WTC11 (cell line): ENCODE data around the gene TMEM252. TPM values are rescaled to one million over a fixed set of nuclear protein-coding genes. Genes with fewer than 3 reads are reported as not detected.

Experiments
- ATAC-seq: fragments of 200-7000 bp; cut with Tn5 transposase; 2 replicates; pipeline ENCODE4 v1.10.0; 2021; ENCODE audit warnings: mild to moderate bottlenecking, moderate library complexity
- CTCF ChIA-PET: fragments of 300-600 bp; sonication (Branson Sonifier 250); formaldehyde crosslinking; loops from one replicate; lab custom pipeline; 2021; ENCODE audit warnings: antibody characterized with exemption; lab: Charles Lee
- POLR2A ChIA-PET: fragments of 350-600 bp; sonication (Branson Sonifier 250); formaldehyde crosslinking; loops from one replicate; lab custom pipeline; 2021; ENCODE audit warnings: antibody characterized with exemption; lab: Charles Lee
- DNase-seq: peaks from one replicate; pipeline ENCODE4 v3.0.0; 2021; ENCODE audit warnings: low spot score
- H3K27ac Mint-ChIP-seq: 2 replicates; pipeline ENCODE4 v1.8.0; 2021; ENCODE audit warnings: mixed read lengths
- H3K27me3 Mint-ChIP-seq: 2 replicates; pipeline ENCODE4 v1.8.0; 2021; ENCODE audit warnings: low read depth, mild to moderate bottlenecking, moderate library complexity, mixed read lengths
- H3K36me3 Mint-ChIP-seq: 2 replicates; pipeline ENCODE4 v1.8.0; 2021; ENCODE audit warnings: mixed read lengths
- H3K4me1 Mint-ChIP-seq: 2 replicates; pipeline ENCODE4 v1.8.0; 2022; ENCODE audit warnings: mixed read lengths
- H3K4me3 Mint-ChIP-seq: 2 replicates; pipeline ENCODE4 v1.8.0; 2021; ENCODE audit warnings: mild to moderate bottlenecking, moderate library complexity, mixed read lengths
- H3K9me3 Mint-ChIP-seq: 2 replicates; pipeline ENCODE4 v1.8.0; 2021; ENCODE audit warnings: mixed read lengths
- CBFB ChIP-seq: sonication (generic); formaldehyde crosslinking; IDR thresholded peaks from 2 replicates; pipeline ENCODE4 v1.8.1; 2022; ENCODE audit warnings: mild to moderate bottlenecking, low read depth, missing genetic modification reagents
- EMX1 ChIP-seq: fragments of 250-450 bp; sonication (Bioruptor Pico); IDR thresholded peaks from 2 replicates; pipeline ENCODE4 v1.8.0; 2021; ENCODE audit warnings: mild to moderate bottlenecking
- ETV6 ChIP-seq: sonication (generic); formaldehyde crosslinking; IDR thresholded peaks from 2 replicates; pipeline ENCODE4 v1.8.1; 2022; ENCODE audit warnings: mild to moderate bottlenecking, missing genetic modification reagents
- FOXJ3 ChIP-seq: sonication (generic); formaldehyde crosslinking; IDR thresholded peaks from 2 replicates; pipeline ENCODE4 v1.9.0; 2021; ENCODE audit warnings: missing genetic modification reagents, mild to moderate bottlenecking, borderline replicate concordance
- MXD4 ChIP-seq: fragments of 250-450 bp; sonication (Bioruptor Pico); IDR thresholded peaks from 2 replicates; pipeline ENCODE4 v1.8.0; 2021; ENCODE audit warnings: mild to moderate bottlenecking, moderate library complexity, borderline replicate concordance
- NFYB ChIP-seq: sonication (generic); formaldehyde crosslinking; conservative IDR thresholded peaks from 2 replicates; pipeline ENCODE4 v1.8.0; 2022; ENCODE audit warnings: low read depth, missing genetic modification reagents
- NR2C2 ChIP-seq: sonication (generic); formaldehyde crosslinking; IDR thresholded peaks from 2 replicates; pipeline ENCODE4 v1.8.0; 2022; ENCODE audit warnings: mild to moderate bottlenecking, missing genetic modification reagents
- PRRX2 ChIP-seq: fragments of 250-450 bp; sonication (Bioruptor Pico); IDR thresholded peaks from 2 replicates; pipeline ENCODE4 v1.8.0; 2021; ENCODE audit warnings: mild to moderate bottlenecking
- RELA ChIP-seq: sonication (generic); formaldehyde crosslinking; IDR thresholded peaks from 2 replicates; pipeline ENCODE4 v1.8.1; 2022; ENCODE audit warnings: missing genetic modification reagents, mild to moderate bottlenecking, borderline replicate concordance
- SMAD3 ChIP-seq: sonication (generic); formaldehyde crosslinking; IDR thresholded peaks from 2 replicates; pipeline ENCODE4 v1.8.0; 2022; ENCODE audit warnings: missing genetic modification reagents, mild to moderate bottlenecking, borderline replicate concordance
- TEAD4 ChIP-seq: sonication (generic); formaldehyde crosslinking; IDR thresholded peaks from 2 replicates; pipeline ENCODE4 v1.8.0; 2022; ENCODE audit warnings: mild to moderate bottlenecking, missing genetic modification reagents
- total RNA-seq: library from RNA; stranded (reverse); gene quantifications from 3 replicates; pipeline ENCODE4 v1.2.3, GENCODE V29; 2021
- TF ChIP-seq, protein P1 (sequence below): sonication (generic); formaldehyde crosslinking; IDR thresholded peaks from 2 replicates; pipeline ENCODE4 v1.8.0; 2022; ENCODE audit warnings: missing genetic modification reagents
- TF ChIP-seq, protein P2 (sequence below): sonication (generic); formaldehyde crosslinking; IDR thresholded peaks from 2 replicates; pipeline ENCODE4 v1.8.1; 2023; ENCODE audit warnings: mild to moderate bottlenecking, missing genetic modification reagents
- TF ChIP-seq, protein P3 (sequence below): sonication (generic); formaldehyde crosslinking; IDR thresholded peaks from 2 replicates; pipeline ENCODE4 v1.8.0; 2022; ENCODE audit warnings: mild to moderate bottlenecking, missing genetic modification reagents
- TF ChIP-seq, protein P4 (sequence below): fragments of 250-450 bp; sonication (Bioruptor Pico); conservative IDR thresholded peaks from 2 replicates; pipeline ENCODE4 v1.9.0; 2021; ENCODE audit warnings: mild to moderate bottlenecking
- TF ChIP-seq, protein P5 (sequence below): sonication (generic); formaldehyde crosslinking; IDR thresholded peaks from 2 replicates; pipeline ENCODE4 v1.8.1; 2022; ENCODE audit warnings: low read depth, mild to moderate bottlenecking, moderate library complexity, missing genetic modification reagents, borderline replicate concordance
- TF ChIP-seq, protein P6 (sequence below): fragments of 250-450 bp; sonication (Bioruptor Pico); IDR thresholded peaks from 2 replicates; pipeline ENCODE4 v2.1.2; 2022; ENCODE audit warnings: mild to moderate bottlenecking, moderate library complexity
- TF ChIP-seq, protein P7 (sequence below): fragments of 250-450 bp; sonication (Bioruptor Pico); IDR thresholded peaks from 2 replicates; pipeline ENCODE4 v1.9.0; 2021; ENCODE audit warnings: mild to moderate bottlenecking

TMEM252 gene
- total RNA-seq, 1 experiment from 2014 or later, result not detected

DNA sequence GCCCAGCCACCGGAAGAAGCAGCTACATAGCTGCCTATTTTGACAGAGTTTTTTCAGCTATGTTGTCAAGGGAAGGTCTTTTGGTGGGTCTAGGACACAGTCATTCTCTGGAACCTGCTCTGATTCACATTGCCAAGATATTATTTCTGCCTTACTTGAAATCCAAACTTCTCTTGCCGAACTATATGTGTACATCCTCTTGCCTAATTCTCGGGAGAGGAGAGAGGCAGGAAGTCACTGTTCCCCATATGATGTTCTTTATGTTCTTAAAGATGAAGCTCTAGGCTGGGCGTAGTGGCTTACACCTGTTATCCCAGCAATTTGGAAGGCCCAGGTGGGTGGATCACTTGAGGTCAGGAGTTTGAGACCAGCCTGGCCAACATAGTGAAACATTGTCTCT, 8.6 kb downstream of the TMEM252 start:
- no peaks in the 10 kb centered on the region for H3K36me3 Mint-ChIP-seq
- no peak overlapping the region for H3K27ac Mint-ChIP-seq
- ATAC-seq, result no peak
- H3K4me3 Mint-ChIP-seq, result no peak overlapping the region
- POLR2A ChIA-PET, result no interaction called here
- CTCF ChIA-PET, result interaction anchor here (1.0 kb wide), 1 partner anchor 115 kb away, joined by 4 read pairs; no protein-coding TSS in a partner anchor
- TF ChIP-seq RELA (no peak), NFYB (CRISPR knock-in tag) (no peak), NR2C2 (no peak), SMAD3 (CRISPR knock-in tag) (no peak), EMX1 (CRISPR knock-in tag) (no peak), ETV6 (CRISPR knock-in tag) (no peak), CBFB (CRISPR knock-in tag) (no peak), MXD4 (CRISPR knock-in tag) (no peak), TEAD4 (CRISPR knock-in tag) (no peak), FOXJ3 (CRISPR knock-in tag) (no peak), PRRX2 (no peak)
- TF ChIP-seq, protein P1, sequence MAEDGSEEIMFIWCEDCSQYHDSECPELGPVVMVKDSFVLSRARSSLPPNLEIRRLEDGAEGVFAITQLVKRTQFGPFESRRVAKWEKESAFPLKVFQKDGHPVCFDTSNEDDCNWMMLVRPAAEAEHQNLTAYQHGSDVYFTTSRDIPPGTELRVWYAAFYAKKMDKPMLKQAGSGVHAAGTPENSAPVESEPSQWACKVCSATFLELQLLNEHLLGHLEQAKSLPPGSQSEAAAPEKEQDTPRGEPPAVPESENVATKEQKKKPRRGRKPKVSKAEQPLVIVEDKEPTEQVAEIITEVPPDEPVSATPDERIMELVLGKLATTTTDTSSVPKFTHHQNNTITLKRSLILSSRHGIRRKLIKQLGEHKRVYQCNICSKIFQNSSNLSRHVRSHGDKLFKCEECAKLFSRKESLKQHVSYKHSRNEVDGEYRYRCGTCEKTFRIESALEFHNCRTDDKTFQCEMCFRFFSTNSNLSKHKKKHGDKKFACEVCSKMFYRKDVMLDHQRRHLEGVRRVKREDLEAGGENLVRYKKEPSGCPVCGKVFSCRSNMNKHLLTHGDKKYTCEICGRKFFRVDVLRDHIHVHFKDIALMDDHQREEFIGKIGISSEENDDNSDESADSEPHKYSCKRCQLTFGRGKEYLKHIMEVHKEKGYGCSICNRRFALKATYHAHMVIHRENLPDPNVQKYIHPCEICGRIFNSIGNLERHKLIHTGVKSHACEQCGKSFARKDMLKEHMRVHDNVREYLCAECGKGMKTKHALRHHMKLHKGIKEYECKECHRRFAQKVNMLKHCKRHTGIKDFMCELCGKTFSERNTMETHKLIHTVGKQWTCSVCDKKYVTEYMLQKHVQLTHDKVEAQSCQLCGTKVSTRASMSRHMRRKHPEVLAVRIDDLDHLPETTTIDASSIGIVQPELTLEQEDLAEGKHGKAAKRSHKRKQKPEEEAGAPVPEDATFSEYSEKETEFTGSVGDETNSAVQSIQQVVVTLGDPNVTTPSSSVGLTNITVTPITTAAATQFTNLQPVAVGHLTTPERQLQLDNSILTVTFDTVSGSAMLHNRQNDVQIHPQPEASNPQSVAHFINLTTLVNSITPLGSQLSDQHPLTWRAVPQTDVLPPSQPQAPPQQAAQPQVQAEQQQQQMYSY (CRISPR knock-in tag), result no peak
- TF ChIP-seq, protein P2, sequence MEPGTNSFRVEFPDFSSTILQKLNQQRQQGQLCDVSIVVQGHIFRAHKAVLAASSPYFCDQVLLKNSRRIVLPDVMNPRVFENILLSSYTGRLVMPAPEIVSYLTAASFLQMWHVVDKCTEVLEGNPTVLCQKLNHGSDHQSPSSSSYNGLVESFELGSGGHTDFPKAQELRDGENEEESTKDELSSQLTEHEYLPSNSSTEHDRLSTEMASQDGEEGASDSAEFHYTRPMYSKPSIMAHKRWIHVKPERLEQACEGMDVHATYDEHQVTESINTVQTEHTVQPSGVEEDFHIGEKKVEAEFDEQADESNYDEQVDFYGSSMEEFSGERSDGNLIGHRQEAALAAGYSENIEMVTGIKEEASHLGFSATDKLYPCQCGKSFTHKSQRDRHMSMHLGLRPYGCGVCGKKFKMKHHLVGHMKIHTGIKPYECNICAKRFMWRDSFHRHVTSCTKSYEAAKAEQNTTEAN (CRISPR knock-in tag), result no peak
- TF ChIP-seq, protein P3, sequence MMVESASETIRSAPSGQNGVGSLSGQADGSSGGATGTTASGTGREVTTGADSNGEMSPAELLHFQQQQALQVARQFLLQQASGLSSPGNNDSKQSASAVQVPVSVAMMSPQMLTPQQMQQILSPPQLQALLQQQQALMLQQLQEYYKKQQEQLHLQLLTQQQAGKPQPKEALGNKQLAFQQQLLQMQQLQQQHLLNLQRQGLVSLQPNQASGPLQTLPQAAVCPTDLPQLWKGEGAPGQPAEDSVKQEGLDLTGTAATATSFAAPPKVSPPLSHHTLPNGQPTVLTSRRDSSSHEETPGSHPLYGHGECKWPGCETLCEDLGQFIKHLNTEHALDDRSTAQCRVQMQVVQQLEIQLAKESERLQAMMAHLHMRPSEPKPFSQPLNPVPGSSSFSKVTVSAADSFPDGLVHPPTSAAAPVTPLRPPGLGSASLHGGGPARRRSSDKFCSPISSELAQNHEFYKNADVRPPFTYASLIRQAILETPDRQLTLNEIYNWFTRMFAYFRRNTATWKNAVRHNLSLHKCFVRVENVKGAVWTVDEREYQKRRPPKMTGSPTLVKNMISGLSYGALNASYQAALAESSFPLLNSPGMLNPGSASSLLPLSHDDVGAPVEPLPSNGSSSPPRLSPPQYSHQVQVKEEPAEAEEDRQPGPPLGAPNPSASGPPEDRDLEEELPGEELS (CRISPR knock-in tag), result no peak
- TF ChIP-seq, protein P4, sequence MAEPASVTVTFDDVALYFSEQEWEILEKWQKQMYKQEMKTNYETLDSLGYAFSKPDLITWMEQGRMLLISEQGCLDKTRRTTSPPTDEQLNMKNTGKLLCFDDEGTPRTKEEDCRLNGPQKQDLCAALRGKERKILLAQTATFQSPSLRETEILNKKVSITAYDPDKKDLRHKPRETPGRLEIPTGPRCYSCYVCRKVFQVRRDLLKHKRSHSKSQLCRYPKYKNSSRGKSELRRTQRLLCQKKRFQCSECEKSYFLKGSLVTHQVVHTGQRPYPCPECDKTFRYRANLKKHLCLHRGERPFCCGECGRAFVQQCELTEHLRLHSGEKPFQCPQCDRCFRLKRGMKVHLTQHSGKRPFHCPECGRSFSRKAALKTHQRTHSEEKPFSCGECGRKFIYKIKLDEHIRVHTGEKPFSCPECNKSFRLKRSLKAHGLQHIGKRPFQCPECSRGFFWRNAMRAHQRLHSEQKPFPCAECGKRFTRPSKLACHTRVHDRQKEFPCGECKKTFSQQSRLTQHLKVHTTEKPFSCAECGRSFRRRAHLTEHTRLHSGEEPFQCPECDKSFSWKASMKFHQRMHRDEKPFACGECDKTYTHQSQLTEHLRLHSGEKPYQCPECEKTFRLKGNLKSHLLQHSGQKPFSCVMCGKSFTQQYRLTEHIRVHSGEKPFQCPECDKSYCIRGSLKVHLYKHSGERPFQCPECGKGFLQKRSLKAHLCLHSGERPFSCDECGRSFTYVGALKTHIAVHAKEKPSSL (CRISPR knock-in tag), result no peak
- TF ChIP-seq, protein P5, sequence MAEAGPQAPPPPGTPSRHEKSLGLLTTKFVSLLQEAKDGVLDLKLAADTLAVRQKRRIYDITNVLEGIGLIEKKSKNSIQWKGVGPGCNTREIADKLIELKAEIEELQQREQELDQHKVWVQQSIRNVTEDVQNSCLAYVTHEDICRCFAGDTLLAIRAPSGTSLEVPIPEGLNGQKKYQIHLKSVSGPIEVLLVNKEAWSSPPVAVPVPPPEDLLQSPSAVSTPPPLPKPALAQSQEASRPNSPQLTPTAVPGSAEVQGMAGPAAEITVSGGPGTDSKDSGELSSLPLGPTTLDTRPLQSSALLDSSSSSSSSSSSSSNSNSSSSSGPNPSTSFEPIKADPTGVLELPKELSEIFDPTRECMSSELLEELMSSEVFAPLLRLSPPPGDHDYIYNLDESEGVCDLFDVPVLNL, result no peak
- TF ChIP-seq, protein P6, sequence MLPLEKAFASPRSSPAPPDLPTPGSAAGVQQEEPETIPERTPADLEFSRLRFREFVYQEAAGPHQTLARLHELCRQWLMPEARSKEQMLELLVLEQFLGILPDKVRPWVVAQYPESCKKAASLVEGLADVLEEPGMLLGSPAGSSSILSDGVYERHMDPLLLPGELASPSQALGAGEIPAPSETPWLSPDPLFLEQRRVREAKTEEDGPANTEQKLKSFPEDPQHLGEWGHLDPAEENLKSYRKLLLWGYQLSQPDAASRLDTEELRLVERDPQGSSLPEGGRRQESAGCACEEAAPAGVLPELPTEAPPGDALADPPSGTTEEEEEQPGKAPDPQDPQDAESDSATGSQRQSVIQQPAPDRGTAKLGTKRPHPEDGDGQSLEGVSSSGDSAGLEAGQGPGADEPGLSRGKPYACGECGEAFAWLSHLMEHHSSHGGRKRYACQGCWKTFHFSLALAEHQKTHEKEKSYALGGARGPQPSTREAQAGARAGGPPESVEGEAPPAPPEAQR (CRISPR knock-in tag), result no peak
- TF ChIP-seq, protein P7, sequence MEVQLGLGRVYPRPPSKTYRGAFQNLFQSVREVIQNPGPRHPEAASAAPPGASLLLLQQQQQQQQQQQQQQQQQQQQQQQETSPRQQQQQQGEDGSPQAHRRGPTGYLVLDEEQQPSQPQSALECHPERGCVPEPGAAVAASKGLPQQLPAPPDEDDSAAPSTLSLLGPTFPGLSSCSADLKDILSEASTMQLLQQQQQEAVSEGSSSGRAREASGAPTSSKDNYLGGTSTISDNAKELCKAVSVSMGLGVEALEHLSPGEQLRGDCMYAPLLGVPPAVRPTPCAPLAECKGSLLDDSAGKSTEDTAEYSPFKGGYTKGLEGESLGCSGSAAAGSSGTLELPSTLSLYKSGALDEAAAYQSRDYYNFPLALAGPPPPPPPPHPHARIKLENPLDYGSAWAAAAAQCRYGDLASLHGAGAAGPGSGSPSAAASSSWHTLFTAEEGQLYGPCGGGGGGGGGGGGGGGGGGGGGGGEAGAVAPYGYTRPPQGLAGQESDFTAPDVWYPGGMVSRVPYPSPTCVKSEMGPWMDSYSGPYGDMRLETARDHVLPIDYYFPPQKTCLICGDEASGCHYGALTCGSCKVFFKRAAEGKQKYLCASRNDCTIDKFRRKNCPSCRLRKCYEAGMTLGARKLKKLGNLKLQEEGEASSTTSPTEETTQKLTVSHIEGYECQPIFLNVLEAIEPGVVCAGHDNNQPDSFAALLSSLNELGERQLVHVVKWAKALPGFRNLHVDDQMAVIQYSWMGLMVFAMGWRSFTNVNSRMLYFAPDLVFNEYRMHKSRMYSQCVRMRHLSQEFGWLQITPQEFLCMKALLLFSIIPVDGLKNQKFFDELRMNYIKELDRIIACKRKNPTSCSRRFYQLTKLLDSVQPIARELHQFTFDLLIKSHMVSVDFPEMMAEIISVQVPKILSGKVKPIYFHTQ, result no peak
- no peaks in the 10 kb centered on the region; the same call in 1 of the 2 replicates for H3K4me1 Mint-ChIP-seq
- no peak for DNase-seq
- H3K27me3 Mint-ChIP-seq, result peaks cover 70% of the 10 kb centered on the region
- no peaks in the 10 kb centered on the region for H3K9me3 Mint-ChIP-seq
